ENCODE results near the gene LTBP1.

The LTBP1 gene

GRCh38 chr2:33081691-33082090, 134.9 kb downstream of the LTBP1 start:
- no peak for DNase-seq (ENCODE audit: low read depth)

GRCh38 chr2:33083699-33084387, 137.1 kb downstream of the LTBP1 start:
- DNase-seq (ENCODE audit: low read depth): no peak

GRCh38 chr2:33084433-33084832, 137.7 kb downstream of the LTBP1 start:
- DNase-seq (ENCODE audit: low read depth): no peak

GRCh38 chr2:33085646-33086045, 138.9 kb downstream of the LTBP1 start:
- DNase-seq (ENCODE audit: low read depth): no peak

- DNase-seq (ENCODE audit: low read depth): no peak
Observed at GRCh38 chr2:33086400-33087015, 139.8 kb downstream of the LTBP1 start.

- no peak for DNase-seq (ENCODE audit: low read depth)
Observed at GRCh38 chr2:33090553-33091134, 143.9 kb downstream of the LTBP1 start.

- DNase-seq (ENCODE audit: low read depth): no peak
Observed at GRCh38 chr2:33091541-33092123, 144.9 kb downstream of the LTBP1 start.

GRCh38 chr2:33093283-33093993, 146.7 kb downstream of the LTBP1 start:
- no peak for DNase-seq (ENCODE audit: low read depth)

GRCh38 chr2:33094303-33094702, 147.6 kb downstream of the LTBP1 start:
- DNase-seq (ENCODE audit: low read depth): no peak

- DNase-seq (ENCODE audit: low read depth): no peak
Observed at GRCh38 chr2:33099989-33100388, 153.2 kb downstream of the LTBP1 start.

GRCh38 chr2:33100921-33101320, 154.2 kb downstream of the LTBP1 start:
- no peak for DNase-seq (ENCODE audit: low read depth)

- no peak for DNase-seq (ENCODE audit: low read depth)
Observed at GRCh38 chr2:33104052-33104623, 157.4 kb downstream of the LTBP1 start.

GRCh38 chr2:33104726-33105125, 158.0 kb downstream of the LTBP1 start:
- DNase-seq (ENCODE audit: low read depth): no peak

- no peak for DNase-seq (ENCODE audit: low read depth)
Observed at GRCh38 chr2:33106115-33106514, 159.4 kb downstream of the LTBP1 start.

- DNase-seq (ENCODE audit: low read depth): no peak
Observed at GRCh38 chr2:33107690-33108482, 161.1 kb downstream of the LTBP1 start.

- peak; percentile 88 for DNase-seq (ENCODE audit: low read depth)
Observed at GRCh38 chr2:33108483-33109443, 162.0 kb downstream of the LTBP1 start.

- DNase-seq (ENCODE audit: low read depth): no peak
Observed at GRCh38 chr2:33110461-33110860, 163.7 kb downstream of the LTBP1 start.

GRCh38 chr2:33111002-33111446, 164.3 kb downstream of the LTBP1 start:
- DNase-seq (ENCODE audit: low read depth): no peak

- DNase-seq (ENCODE audit: low read depth): no peak
Observed at GRCh38 chr2:33115196-33115595, 168.4 kb downstream of the LTBP1 start.

- DNase-seq (ENCODE audit: low read depth): no peak
Observed at GRCh38 chr2:33115728-33116127, 169.0 kb downstream of the LTBP1 start.
